Ureter (tissue), 1 donor: ENCODE results near the gene MON2. TPM values are rescaled to one million over a fixed set of nuclear protein-coding genes. Genes with fewer than 3 reads are reported as not detected.
"Not testable (repeated sequence)": the region's sequence is repeated elsewhere in the genome, so short reads cannot be mapped to it uniquely, and the experiment has no call there.

Experiments
- DNase-seq: peaks from one replicate; pipeline ENCODE4 v3.0.0-alpha.2; 2020; ENCODE audit warnings: low spot score
- total RNA-seq: library from RNA; stranded (reverse); gene quantifications from one replicate; pipeline ENCODE4 v1.2.4, GENCODE V29; 2023
- donor health status: DM: yes; HTN: yes; CAD: no.

MON2 gene
- total RNA-seq, 1 donor from 2014 or later = 96.9 TPM

DNA sequence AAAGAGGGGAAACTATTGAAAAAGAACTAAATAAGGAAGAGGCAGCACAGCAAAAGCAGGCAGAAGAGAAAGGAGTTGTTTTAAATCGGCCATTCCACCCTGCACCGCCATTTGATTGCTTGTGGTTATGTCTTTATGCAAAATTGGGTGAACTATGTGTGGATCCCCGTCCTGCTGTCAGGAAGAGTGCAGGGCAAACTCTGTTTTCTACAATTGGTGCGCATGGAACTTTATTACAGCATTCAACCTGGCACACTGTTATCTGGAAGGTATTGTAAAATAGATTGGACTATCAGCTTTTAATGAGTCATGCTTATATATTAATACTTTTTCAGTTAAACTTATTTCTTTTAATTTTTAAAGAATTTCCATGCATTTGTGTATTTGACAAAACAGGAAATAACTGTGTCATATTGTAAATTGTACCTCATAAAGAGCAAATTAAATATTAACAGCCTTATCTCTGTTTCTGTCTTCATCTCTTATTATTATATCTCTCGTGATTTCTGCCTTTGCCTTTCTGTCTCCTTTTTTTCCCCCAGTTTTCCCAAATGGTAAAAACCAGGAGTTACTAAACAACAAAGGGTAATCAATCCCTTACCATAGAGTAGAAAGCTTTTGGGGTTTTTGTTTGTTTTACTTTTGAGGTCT lies 86.4 kb downstream of the MON2 start:
- DNase-seq = no peak

DNA sequence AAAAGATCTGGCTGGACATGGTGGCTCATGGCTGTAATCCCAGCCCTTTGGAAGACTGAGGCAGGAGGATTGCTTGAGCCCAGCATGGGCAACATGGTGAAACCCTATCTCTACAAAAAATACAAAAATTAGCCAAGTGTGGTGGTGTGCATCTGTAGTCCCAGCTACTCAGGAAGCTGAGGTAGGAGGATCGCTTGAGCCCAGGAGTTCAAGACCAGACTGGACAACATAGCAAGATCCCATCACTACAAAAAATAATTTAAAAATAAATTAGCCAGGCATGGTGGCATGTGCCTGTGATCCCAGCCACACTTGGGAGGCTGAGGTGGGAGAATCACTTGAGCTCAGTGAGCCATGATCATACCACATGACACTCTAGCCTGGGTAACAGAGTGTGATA lies 92.7 kb downstream of the MON2 start:
- DNase-seq = not testable (repeated sequence)

DNA sequence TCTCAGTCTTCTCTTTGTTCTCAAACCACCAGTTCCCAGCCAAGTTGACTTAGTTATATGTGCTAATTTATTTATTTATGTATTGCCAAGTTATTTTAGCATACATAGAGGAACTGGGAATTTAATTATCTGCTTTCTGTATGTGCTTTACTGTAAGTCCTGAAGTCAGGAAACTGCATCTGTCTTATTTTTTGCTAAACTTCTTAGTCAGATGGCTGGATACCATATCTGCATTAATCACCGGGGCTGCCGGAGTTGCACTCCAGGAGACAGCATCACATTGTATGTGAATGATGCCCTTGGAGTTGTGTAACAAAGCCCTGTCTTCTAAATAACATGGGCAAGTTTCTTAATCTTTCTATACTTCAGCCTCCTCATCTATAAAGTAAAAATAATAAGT lies 96.2 kb downstream of the MON2 start:
- no peak for DNase-seq

DNA sequence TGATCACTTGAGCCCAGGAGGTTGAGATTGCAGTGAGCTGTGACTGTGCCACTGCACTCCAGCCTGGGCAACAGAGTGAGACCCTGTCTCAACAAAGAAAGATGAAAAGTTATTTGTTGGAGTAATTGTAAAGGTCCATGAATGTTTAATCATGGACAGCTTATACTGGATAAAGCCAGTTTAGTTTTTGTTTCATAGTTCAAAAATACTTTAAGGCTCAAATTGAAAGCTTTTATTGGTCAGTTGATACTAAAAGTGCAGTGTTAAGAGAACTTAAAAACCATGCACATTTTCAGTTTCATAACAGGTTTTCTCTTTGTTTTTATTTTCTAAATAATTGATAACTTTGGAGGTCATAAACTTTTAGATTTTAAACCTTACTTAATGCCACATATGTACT lies 108.4 kb downstream of the MON2 start:
- no peak for DNase-seq

DNA sequence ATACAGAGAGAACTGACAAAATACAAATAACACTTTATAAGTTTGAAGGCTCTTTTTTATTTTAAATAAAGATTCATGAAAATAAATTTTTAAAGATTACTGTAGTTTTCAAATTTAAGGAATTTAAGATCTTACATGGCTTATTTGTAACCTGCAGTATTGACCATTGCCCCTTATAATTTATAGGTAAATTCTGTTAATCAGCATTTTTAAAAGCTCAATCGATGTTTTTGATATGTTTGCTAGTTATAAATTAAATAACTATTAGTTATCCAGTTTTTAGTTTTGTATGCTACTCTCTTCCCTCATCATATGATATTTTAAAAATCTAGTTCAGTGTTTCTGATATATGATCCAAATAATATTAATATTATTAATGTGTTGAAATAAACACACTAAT lies 109.9 kb downstream of the MON2 start:
- no peak for DNase-seq

DNA sequence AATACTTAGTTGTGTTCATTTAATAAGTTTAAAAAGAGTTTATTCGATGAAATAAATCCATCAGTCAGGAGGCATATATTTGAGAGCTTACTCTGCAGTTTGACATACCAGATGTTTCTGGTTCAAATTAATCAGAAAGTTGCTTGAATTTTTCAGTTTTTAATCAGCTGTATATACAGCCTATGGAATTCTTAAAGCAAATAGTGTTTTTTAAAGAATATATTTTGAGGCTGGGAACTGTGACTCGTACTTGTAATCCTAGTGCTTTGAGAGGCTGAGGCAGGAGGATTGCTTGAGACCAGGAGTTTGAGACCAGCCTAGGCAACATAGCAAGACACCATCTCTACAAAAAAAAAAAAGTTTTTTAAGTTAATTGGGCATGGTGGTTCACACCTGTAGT lies 112.1 kb downstream of the MON2 start:
- no peak for DNase-seq

DNA sequence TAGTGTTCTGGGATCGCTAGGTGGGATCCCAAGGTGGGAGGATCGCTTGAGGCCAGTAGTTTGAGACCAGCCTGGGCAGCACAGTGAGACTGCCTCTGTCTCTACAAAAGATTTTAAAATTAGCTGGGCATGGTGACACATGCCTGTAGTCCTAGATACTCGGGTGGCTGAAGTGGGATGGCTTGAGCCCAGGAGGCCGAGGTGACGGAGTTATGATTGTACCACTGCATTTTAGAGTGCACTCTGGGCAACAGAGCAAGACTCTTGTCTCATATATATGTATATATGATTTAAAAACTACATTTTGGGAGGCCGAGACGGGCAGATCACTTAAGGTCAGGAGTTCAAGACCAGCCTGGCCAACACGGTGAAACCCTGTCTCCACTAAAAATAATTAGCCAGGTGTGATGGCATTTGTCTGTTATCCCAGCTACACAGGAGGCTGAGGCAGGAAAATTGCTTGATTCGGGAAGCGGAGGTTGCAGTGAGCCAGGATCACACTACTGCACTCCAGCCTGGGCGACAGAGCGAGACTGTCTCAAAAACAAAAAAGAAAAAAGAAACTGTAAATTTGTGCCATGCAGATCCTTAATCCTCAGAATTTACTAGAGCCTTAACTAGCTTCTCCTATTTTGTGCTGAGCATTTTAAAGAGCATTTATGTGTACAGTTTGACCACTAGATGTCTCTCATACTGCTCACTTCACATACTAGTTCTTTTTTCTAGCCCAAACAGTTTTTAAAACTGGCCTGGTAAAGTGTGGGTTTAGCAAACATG lies 114.8 kb downstream of the MON2 start:
- DNase-seq = no peak

DNA sequence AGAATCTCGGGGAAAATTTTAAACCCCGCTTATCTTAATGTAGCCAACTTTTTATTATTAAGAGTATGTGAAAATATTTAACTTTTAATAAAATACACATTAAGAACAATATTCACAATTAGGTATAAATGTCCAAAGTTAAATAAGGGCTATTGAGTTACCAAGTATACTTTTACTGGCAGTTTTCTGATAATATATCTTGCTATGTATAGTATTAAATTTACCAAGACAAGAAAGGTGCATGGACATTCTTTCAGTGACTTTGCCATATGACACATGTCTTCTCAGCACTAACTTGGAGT lies 115.4 kb downstream of the MON2 start:
- no peak for DNase-seq

DNA sequence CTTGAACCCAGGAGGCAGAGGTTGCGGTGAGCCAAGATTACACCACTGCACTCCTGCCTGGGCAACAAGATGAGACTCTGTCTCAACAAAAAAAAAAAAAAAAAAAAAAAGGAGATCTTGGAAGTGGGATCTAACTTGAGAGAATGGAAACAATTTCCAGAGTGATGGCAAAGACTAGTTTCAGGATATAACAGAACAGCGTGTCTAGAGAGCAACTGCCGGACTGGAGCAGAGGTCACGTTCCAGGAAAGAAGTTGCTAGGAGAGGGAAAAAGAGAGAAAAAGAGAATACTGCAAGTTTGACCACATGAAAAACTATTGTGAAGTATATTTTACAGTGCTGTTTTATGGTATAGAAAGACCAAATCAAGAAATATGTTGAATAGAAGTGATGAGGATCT lies 118.0 kb downstream of the MON2 start:
- no peak for DNase-seq

DNA sequence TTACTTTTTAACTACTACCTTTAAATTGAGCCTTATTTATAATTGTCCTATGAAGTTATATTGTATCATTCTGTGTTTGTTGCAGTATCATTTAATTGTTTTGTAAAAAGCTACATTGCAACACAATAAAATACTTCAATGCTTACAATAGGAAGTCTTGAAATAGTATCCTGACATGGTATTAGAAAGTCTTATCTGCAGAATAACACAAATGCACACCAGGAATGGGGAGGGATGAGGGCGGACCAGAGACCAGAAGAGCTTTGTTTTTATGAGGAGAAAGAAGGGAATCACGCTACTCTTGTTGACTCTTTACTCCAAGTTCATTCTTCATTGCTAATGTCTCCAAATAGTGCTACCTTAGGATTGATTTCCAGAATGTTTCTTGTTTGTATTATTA lies 120.2 kb downstream of the MON2 start:
- DNase-seq = no peak

DNA sequence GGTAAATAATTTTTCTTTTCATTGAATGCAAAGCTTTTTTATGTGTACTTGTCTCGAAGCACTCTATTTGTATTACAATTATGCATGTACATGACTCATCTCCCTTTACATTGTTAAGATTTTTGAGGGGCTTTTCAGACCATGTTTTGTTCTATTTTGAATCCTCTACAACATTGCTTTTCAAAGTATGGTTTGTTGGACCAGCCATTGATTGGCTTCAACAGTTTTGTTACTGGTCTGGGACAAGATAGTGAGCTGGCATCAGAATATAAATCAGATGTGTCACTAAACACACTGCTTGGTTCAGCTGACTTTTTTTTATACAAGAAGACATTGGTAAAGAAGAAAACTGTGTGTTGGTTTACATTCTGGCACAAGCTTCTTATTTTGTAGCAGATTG lies 122.3 kb downstream of the MON2 start:
- no peak for DNase-seq

DNA sequence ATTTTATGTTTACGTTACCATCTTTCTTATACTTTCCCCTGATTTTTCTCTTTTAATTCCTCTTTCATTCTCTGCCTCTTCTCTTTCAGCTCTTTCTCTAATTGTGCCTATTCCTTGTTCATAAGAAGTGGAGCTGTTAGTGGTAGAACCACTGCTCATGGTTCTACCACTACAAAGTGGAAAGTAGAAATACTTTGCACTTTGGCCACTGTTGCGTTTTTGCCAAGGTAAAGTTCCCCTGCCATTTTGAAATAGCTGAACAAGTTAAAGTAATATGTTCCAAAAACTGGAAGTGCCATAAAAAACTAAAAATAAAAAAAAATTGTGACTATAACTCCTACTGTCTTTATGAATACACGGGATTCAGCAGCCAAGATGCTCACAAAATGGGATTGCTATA lies 130.6 kb downstream of the MON2 start:
- no peak for DNase-seq

DNA sequence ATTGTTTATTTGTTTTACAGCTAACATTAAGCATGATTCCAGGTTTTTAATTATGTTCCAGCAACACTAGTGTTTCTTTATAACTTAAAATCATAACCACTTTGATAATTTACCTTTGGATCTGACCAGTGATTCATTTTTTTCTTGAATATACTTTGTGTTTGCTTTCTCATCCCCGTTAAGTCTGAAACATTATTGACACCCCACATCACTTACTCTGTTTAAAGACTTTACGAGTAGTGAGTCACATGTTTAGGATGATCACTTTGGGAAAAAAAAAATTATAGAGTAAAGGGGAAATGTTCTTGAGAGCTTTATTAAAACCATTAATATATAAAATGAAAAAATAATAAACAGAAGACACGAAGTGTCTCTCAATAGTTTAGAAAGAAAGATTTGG lies 132.2 kb downstream of the MON2 start:
- no peak for DNase-seq

DNA sequence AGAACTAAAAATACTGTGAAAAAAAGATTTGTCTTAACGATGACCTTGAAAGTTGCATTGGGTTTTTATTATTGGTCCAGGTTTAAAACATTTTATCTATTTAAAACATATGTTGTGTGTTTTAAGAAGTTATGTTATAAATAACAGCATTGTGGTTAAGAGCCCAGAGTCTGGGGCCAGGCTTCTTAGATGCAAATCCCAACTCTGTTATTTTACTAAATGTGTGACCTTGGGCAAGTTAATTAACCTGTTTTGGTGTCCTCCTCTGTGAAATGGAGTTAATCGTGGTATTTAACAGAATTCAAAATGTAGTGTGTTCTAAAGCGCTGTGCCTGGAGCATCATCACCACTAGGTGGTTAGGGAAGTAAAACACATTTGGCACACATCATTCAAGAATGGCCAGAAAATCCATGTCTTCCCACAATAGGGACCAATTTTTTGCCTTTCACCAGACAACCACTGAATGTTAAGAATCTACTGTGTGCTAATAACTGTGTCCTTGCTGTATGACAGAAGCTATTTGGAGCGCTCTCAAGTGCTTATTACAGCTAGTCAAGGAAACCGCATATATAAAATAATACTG lies 133.3 kb downstream of the MON2 start:
- DNase-seq = no peak

DNA sequence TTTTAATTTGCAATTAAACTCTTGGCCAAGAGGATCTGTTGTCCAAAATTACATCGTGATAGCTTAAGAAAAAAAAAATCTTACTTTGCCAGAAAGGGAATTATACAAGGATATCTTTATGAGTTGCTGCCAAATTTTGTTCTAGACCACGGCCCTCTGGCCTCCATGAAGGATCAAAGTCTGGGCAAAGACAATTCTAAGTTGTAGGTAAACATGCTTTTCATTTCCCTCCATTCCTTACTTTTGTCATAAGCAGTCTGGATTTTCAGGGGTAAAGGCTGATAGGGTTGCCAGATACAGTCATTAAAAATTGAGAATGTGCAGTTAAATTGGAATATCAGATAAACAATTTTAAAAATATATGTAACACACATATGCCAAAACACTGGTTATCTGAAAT lies 135.1 kb downstream of the MON2 start:
- DNase-seq = no peak

DNA sequence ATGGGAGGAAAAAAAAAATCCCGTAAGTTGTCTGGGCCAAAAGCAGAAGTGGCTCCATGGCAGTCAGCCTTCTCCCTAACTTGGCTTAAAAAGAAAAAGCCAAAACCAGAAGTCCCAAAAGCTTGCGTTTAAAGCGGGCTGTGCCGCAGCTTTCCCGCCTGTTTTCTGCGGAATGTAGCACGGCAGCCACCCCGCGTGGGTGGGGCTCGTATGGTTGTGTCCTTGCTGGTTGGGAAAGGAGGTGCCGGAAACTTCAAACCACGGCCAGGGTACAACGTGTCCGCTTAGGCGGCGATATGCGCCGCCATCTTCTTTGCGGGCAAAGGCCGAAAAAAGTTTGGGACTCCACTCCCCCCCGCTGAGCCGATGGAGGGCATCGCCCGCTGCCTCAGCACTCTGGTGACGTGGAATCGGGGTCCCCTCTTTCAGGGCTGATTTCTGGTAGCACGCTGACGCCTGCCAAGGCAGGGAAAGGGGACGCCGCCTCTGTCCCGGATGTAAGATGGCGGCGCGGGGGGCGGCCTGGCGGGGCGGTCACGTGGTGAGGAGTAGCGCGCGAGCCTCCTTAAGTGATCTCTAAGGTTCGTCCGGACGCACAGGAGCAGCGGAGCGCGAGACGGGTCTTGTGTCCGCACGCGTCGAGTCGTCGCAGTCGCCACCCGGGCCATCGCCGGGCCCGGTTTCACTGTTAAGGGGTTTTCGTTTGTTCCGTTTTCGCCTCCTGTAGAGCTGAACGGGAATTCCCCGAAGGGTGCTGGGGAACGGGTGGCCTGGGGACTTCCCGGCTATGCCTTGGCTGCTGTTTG lies 135.8 kb downstream of the MON2 start:
- DNase-seq = peak; percentile 91

DNA sequence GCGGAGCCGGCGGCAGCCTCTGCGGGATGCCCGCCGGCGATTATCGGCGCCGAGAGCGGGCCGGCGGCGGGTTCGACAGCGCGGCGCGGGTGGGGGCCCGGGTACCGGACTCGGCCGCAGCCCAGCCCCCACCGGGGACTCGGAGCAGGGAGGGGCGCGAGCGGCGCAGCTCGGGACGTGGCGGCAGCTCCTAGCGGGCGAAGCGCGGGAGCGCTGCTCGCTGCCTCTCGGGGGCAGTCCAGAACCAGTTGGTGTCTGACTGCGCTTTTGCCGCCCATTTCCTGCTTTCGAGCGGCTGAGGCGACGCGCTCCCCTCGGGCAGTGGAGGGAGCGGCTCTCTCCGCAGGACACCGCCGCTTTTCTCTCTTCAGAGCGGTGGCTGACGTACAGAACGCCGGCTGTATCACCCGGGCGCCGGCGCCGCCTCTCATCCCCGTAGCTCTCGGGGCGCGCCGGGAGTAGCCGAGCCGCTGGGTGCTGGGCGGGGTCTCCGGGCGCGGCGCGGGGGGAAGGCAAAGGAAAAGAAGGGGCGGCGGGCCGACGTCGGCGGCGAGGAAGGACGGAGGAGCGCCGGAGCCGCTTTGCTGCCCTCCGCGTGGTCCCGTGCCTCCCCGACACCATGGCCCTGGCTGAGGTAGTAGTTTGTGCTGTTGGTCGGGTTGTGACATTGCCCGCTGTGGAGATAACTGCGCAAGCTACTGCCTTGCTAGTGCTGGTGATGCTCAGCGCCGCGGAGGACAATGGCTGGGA lies 136.6 kb downstream of the MON2 start:
- peak; percentile 90 for DNase-seq

DNA sequence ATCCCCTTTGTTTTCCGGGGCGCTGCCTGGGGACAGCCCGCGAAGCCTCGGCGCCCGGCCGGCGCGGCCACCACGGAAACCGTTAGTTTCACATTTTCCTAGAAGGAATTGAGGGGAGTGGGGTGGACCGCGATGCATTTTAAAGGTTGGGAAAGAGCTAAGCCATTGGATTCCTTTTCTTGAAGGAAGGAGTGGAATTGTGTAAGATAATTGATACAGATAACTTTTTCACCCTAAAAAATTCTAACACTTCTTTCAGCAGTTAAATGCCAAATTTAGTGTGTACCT lies 137.1 kb downstream of the MON2 start:
- DNase-seq = no peak

DNA sequence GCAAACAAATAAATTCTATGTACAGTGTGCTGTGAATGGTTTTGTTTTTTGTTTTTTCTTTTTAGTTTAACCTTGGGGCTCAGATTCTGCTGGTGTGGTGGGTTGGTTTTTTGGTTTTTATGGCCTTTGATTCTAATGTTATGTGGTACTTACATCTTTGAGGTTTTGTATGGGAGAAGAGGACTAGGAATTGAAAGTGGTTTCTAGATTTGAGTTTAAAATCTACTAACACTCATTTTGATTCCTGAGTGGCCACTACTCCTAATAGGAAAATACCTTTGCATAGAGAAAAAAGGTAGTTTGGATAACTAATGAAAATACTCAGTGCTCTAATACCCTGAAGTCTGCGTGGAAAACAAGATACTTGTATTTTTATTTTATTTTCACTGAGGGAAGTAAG lies 137.7 kb downstream of the MON2 start:
- no peak for DNase-seq

DNA sequence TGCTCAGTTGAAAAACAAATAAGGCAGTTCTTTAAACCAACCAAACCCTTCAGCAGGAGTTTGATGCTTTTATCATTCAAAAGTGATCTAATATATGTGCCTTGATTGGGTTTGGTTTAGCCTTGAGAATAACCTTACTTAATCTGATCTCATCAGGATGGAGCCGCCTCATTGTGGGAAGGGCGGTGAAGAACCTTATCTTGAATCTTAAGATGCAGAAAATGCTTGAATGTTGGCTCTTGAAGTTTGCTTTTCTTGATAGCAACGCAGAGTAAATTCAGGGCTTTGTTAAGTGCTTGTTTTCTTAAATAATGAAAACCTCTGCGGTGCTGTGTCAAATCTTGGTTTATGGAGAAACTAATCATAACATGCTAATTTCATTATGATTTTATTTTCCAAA lies 138.2 kb downstream of the MON2 start:
- DNase-seq = no peak

DNA sequence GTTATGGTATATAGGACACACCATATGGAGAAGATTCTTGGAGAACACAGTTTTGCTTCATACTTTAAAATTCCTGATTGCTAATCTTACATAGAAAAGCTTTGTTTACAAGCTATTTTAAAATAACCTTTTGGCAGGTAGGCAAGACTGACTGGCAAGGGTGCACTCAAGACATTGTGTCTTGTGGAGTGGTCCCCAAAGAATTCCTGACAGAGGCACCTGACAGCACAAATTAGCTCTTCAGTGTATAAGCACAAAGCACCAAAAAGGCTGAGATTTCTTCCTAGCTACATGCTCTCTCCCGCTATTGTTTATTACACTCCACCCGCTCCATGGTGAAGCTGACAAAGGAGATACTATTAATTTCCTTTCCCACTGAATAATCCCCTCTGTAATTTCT lies 139.4 kb downstream of the MON2 start:
- DNase-seq = no peak

DNA sequence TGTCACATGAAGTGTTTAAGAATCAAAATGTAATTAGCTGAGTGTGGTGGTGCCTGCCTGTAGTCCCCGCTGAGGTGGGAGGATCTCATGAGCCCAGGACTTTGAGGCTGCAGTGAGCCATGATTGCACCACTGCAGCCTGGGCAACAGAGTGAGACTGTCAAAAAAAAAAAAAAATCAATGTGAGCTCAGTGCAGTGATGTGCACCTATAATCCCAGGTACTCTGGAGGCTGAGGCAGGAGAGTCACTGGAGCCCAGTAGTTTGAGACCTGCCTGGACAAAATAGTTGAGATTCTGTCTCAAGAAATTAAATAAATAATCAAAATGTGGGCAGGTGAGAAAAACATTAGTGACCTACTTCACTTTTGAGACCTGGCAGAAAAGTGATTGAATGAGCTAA lies 140.0 kb downstream of the MON2 start:
- no peak for DNase-seq
